Vagina (tissue), 2 donors: Measurements from ENCODE around the gene IL11.

Experiments used
- CTCF ChIP-seq, 3 experiments: fragments of 450-650 bp in 2 of 3; fragments of 200-600 bp in 1 of 3; sonication (generic) in 1 of 3; IDR thresholded peaks; one replicate each; pipeline ENCODE4 v1.5.1; 2017 to 2019; ENCODE audit warnings: antibody characterized with exemption in 3 of 3, mild to moderate bottlenecking in 2 of 3, moderate library complexity in 2 of 3
- POLR2A ChIP-seq, 2 donors: fragments of 450-650 bp; IDR thresholded peaks; one replicate each; pipeline ENCODE4 v1.6.1; 2017; ENCODE audit warnings: antibody characterized with exemption in 2 of 2, mild to moderate bottlenecking in 2 of 2, moderate library complexity in 2 of 2

- TF ChIP-seq CTCF (IDR thresholded peaks at IDR 0.05) (no peak), POLR2A (IDR thresholded peaks at IDR 0.05) (no peak)
These were observed 48.8 kb upstream of the IL11 start for GRCh38 chr19:55419103-55419502.
